OCI-LY1 (cell line): ENCODE data around the gene HFE.

Experiments
- EZH2 ChIP-seq: fragments of 200-600 bp; sonication (generic), shearing (Covaris generic); IDR thresholded peaks from 2 replicates; pipeline ENCODE4 v1.8.0; 2017; ENCODE audit warnings: borderline replicate concordance, mixed run types, mild to moderate bottlenecking, antibody characterized with exemption, low read length, moderate library complexity, mixed read lengths
- TF ChIP-seq, protein P1 (sequence below): fragments of 200-600 bp; sonication (generic), shearing (Covaris generic); IDR thresholded peaks from 2 replicates; pipeline ENCODE4 v1.5.1; 2017; ENCODE audit warnings: mild to moderate bottlenecking, antibody characterized with exemption, low read length, moderate library complexity, mixed read lengths

DNA sequence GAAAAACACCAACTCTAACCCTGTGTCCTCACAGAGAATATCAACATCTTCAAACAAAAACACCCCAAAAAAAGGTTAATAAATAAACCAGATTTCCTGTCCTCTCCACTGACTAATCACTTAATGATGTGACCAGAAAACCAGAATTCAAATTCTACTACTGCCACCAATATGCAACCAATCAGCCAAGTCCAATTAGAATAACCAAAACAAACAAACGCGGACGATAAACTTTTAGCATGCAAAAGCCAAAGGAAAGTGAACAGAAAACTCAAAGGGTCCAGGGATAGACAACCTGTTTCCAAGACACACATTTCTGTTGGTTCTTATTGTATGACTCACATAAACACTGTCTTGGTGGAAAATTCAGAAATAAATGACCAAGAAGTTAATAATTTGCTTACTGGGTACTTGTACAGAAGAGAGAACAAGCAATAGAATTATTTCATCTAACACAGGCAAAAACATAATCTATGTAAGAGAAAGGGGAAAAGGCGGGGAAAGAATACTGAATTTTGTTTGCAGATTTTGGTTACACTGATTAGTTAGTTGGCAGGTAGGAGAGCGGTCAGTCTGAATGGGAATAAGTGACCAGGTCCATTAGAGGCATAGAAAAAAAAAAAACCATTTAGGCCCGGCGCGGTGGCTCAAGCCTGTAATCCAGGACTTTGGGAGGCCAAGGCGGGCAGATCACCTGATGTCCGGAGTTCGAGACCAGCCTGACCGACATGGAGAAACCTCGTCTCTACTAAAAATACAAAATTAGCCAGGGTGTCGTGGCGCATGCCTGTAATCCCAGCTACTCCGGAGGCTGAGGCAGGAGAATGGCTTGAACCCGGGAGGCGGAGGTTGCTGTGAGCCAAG lies 34.1 kb downstream of the HFE start:
- TF ChIP-seq, protein P1, sequence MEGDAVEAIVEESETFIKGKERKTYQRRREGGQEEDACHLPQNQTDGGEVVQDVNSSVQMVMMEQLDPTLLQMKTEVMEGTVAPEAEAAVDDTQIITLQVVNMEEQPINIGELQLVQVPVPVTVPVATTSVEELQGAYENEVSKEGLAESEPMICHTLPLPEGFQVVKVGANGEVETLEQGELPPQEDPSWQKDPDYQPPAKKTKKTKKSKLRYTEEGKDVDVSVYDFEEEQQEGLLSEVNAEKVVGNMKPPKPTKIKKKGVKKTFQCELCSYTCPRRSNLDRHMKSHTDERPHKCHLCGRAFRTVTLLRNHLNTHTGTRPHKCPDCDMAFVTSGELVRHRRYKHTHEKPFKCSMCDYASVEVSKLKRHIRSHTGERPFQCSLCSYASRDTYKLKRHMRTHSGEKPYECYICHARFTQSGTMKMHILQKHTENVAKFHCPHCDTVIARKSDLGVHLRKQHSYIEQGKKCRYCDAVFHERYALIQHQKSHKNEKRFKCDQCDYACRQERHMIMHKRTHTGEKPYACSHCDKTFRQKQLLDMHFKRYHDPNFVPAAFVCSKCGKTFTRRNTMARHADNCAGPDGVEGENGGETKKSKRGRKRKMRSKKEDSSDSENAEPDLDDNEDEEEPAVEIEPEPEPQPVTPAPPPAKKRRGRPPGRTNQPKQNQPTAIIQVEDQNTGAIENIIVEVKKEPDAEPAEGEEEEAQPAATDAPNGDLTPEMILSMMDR = no peak
- TF ChIP-seq EZH2 = no peak
